HG03108 (cell line): ENCODE results near the gene PHF23.
A peak's percentile ranks its signal among the peaks of the same experiment; 100 is the strongest.

Experiments used
- ATAC-seq: cut with Tn5 transposase; IDR thresholded peaks from one replicate; pipeline ENCODE4 v1.9.1; 2021; ENCODE audit warnings: moderate library complexity; ENCODE audit not compliant: unreplicated experiment

PHF23 gene

GRCh38 chr17:7221278-7222092, 17.8 kb downstream of the PHF23 start:
- no peak for ATAC-seq

DNA sequence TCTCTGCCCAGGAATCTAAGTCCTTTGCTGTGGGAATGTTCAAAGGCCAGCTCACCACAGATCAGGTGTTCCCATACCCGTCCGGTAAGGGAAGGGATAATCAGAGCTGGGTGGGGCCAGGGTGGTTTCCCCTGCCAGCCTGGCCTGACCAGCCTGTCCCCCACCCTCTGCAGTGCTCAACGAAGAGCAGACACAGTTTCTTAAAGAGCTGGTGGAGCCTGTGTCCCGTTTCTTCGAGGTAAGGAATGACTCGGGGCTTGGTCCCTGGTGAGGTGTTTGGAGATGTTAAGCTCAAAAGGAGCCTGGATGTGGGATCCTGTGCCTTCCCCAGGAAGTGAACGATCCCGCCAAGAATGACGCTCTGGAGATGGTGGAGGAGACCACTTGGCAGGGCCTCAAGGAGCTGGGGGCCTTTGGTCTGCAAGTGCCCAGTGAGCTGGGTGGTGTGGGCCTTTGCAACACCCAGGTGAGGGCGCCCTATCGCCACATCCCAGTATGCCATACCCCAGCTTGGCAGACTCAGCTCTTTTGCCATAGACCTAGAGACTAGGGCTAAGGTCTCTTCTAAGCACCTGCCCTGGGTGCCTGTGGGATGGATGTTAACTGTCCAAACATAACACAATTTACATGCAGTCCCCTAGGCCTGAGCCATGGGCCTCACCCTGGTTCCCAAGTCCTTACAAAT, 18.5 kb downstream of the PHF23 start:
- no peak for ATAC-seq

DNA sequence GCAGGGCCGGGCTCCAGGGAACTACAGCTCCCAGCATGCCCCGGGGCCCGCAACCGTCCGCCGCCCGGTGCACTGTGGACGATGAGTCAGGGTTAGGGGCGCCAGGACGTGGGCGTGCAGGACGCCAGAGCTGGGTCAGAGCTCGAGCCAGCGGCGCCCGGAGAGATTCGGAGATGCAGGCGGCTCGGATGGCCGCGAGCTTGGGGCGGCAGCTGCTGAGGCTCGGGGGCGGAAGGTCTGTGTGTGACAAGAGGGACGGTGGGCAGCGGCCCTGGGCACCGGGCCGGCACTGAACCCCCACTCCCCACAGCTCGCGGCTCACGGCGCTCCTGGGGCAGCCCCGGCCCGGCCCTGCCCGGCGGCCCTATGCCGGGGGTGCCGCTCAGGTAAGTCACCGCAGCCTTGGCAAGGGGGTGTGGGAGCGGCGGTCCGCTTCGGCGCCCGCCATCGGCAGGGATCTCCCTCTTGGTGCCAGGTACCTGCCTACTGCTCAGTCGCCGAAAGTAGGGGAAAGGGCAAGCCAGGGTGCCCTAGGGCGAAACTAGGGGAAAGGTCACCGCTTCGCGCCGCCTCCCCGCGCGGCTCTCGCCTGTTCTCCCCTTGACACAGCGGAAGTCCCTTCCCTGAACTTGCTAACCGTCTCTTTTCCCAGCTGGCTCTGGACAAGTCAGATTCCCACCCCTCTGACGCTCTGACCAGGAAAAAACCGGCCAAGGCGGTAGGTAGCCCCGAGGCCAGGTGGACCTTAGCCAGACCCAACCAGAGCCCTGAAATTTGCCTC, 19.3 kb downstream of the PHF23 start, which contains the start of the genes ACADVL and DLG4:
Gene ACADVL (plus strand): TSS at position 127 of the 781 bp plus-strand sequence. CDS start 47 bp downstream, at position 174.
Gene DLG4 (minus strand): TSS at position 25 of the 781 bp plus-strand sequence.
- peak; percentile 53 for ATAC-seq

GRCh38 chr17:7219229-7219811, 19.9 kb downstream of the PHF23 start:
- no peak for ATAC-seq

DNA sequence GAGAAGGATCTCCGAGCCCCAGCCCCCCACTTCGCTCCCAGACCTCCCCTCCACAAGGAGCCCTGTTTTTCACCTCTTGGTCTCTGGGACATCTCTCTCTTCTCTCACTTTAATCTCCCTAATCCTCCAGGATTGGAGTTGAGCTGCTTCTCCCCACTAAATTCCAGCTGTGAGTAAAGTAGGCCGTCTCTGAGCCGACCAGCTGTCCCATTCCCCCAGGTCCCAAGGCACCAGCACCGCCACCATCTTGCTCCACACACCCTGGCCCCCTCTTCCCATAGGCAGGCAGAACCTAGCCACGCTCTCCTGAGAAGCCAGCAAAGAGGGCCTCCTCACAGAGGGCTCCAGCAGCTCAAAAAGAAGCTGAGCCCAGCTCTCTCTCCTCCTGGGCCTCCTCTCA, 20.5 kb downstream of the PHF23 start:
- ATAC-seq = no peak

GRCh38 chr17:7218166-7218565, 21.1 kb downstream of the PHF23 start:
- no peak for ATAC-seq

GRCh38 chr17:7217113-7217987, 21.9 kb downstream of the PHF23 start:
- no peak for ATAC-seq

DNA sequence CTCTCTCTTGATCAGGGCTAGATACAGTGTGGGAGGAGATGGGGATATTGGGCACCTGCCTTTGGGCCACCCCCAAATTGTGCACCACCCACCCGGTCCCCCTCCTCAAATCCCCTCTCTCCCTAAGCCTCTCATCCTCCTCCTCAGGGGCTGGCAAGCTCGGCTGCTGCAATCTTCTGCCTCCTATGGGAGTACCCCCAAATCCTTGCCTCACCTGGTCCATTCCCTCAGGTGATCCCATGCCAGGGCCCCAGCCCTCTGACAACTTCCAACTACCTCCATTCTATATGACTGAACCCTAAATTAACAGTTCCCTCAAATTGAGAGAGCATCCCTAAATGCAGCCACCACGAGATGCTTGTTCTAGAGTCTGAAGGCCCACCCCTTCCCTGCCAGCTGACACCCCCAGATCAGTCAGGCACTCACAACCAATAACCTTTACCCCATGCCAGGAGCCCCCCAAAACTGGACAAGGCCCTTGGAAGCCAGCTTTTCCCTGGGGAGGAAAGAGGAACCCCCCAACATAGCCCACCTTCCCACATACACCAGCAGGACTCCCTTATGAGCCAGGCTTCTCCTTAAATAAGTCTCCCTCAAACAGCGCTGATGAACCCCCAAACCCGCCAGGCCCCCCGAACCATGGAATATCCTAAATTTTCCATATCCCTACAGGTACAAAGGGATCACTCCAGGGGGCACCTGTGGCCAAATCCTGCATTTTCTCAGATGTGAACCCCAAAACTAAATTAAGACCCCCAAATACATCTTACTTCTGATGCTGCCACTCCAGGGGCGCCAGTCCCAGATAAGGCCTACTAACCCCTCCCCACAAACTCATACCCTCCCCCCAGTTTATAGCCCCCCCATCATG, 22.8 kb downstream of the PHF23 start:
- ATAC-seq = no peak

DNA sequence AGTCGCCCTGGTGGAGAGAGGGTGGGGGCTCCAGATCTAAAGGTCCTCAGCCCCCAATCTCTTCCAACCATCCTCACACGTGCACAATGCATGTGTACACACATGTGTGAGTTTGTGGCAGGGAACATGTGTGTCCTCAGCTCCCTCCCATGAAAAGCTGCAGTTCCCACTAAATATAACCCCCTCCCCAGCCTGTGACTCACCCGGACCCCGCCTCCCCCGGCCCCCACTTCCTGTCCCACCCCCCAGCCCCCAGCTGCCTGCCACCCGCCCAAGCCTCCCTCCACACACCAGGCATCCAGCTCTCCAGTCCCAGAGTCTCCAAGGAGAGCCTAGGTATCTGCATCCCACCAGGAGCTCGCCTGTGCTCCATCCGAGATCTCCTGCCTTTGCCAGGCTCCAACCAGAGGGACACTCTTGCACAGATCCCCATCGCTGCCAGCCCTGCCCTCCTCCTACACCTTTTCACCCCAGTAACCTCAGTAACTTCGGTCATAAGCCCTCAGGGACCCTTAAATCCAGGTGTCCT, 23.5 kb downstream of the PHF23 start:
- ATAC-seq = no peak

DNA sequence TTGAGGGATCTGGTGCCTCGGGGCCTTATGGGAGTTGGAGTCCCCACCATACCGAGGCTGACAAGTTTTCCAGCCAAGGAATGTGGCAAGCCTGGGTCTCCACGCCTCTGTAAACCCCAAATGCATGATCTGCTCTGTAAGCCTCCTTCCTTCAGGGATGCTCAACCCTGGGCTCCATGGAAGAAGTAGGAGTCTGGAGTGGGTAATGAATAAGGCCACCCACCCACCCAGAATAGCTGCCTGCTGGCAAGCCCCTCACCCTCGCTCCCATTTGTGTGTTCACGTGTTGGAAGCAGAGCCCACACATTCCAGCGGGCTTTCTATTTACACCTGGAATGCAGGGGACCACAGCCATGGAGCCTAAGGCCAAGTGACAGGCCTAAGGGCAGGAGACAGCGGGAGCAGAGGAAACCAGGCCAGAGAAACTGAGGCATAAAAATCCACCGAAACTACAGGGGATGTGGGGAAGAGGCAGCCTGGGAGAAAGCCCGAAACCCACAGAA, 24.1 kb downstream of the PHF23 start:
- no peak for ATAC-seq

DNA sequence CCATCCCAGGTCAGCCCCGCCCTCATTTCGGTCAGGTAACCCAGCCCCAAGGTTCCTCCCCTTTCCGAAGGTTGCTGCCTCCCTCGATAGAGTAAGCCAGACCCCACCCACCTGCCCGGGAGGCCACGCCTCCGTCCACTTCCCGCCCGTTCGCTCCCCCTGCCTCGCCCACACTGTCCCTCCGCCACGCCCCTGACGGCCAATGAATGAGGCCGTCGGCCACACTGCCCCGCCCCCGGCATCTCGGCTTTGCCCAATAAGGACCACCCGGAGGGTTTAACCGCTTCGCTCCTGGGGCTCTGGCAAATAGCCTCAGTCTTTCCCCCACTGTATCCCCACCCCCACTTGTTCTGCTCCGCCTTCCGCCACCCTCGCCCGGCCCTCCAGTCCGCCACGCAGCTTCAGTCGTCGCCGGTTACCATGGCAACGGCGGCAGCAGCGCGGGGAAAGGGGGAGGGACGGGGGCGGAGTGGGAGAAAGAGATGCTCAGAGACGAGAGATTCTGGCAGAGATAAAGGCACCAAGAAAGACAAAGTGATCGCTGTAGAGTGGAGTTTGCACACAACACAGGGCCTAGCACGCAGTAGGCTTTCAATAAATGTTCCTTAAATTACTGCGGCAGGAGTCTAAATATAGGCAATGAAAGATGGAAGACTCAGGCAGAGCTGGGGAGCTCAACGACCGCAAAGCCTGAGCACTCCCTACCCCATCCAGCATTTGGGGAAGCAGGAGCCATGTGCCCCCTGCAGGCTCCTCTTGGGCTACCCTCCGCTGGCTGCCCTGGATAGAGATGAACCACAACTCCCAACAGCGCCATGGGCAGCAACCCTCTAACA, 24.7 kb downstream of the PHF23 start:
- ATAC-seq = peak; percentile 68

GRCh38 chr17:7213895-7214299, 25.4 kb downstream of the PHF23 start:
- peak; percentile 4 for ATAC-seq

GRCh38 chr17:7211491-7212273, 27.6 kb downstream of the PHF23 start:
- ATAC-seq = no peak

DNA sequence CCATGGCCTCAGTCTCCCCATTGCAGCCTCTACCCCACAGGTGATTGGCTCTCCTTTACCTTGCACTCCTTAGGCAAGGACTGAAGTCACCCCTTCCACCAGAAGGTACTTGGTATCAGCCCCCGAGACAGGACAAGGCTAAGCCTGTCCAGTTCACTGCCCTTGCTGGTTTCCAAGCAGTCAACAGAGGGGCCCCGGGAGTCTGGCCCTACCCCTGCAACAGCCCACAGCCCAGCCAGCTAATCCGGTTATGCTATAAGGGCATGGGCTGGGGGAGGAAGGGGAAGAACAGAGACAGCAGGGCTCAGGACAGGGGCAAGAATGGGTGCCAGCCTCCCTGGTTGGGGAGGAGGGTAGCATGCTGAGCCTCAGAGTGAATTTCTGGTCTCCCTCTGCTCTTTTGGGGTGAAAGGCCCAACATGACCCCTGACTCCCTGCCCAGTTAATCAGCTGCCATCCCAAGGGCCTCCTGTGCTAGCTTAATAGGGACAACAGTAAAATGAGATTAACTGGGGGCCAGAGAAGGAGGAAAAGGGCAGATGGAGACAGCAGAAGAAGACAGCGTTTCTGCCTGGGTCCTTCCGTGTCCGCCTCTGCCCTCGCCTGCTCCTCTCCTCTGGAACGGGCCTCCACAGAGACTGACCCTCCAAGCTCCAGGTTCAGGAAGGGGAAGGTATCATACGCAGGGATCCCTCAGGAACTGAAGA, 30.4 kb downstream of the PHF23 start:
- ATAC-seq = no peak

GRCh38 chr17:7208027-7208571, 31.2 kb downstream of the PHF23 start:
- no peak for ATAC-seq
